ENCODE measurements around the gene PATJ.
"Not testable (repeated sequence)": the region's sequence is repeated elsewhere in the genome, so short reads cannot be mapped to it uniquely, and the experiment has no call there.

Gene PATJ

GRCh38 chr1:62220456-62220855 lies 478.2 kb downstream of the PATJ start:
- not testable (repeated sequence) for H2AK5ac ChIP-seq (ENCODE audit: low read length); H4K12ac ChIP-seq (ENCODE audit: low read depth, low read length); DNase-seq; H2BK5ac ChIP-seq (ENCODE audit: low read depth, low read length, poor library complexity); H3K79me2 ChIP-seq (ENCODE audit: control insufficient read depth, insufficient read depth, low read length, poor library complexity); H3K18ac ChIP-seq (ENCODE audit: low read length); H2AFZ ChIP-seq (ENCODE audit: insufficient read depth, low read length, poor library complexity); H3K4ac ChIP-seq (ENCODE audit: low read depth, low read length); H3K23ac ChIP-seq (ENCODE audit: low read length); H2BK12ac ChIP-seq (ENCODE audit: low read length); H3K9me3 ChIP-seq (ENCODE audit: insufficient read depth, low read depth, low read length); H3K4me1 ChIP-seq (ENCODE audit: control insufficient read depth in 1 of 2, insufficient read depth in 2 of 2, low read length in 2 of 2); H4K91ac ChIP-seq (ENCODE audit: low read depth, low read length); H3K14ac ChIP-seq (ENCODE audit: low read length); H3K4me3 ChIP-seq (ENCODE audit: low read depth, low read length); H2BK120ac ChIP-seq (ENCODE audit: insufficient read depth, low read length, poor library complexity); H3K4me2 ChIP-seq (ENCODE audit: low read length); H3K27me3 ChIP-seq (ENCODE audit: insufficient read depth, low read length); H3K9ac ChIP-seq (ENCODE audit: low read length); H4K8ac ChIP-seq (ENCODE audit: low read depth, low read length); H3K79me1 ChIP-seq (ENCODE audit: low read length); H3K27ac ChIP-seq (ENCODE audit: low read depth, low read length)
- WGBS (ENCODE audit: extremely low coverage, insufficient coverage, insufficient read length) = no CpG with 5 or more reads among the region's 9 CpGs
- H3K36me3 ChIP-seq (ENCODE audit: control insufficient read depth in 1 of 2, insufficient read depth in 2 of 2, low read length in 2 of 2) = peaks cover 0 to 10% of the 10 kb centered on the region in 2 experiments

- Histone ChIP-seq H3K9ac (ENCODE audit: low read length) (no peak overlapping the region), H3K4me1 (ENCODE audit: control insufficient read depth in 1 of 2, insufficient read depth in 2 of 2, low read length in 2 of 2) (no peaks in the 10 kb centered on the region), H2BK120ac (ENCODE audit: insufficient read depth, low read length, poor library complexity) (no peak overlapping the region), H3K27ac (ENCODE audit: low read depth, low read length) (no peak overlapping the region), H3K27me3 (ENCODE audit: insufficient read depth, low read length) (no peaks in the 10 kb centered on the region), H3K4me2 (ENCODE audit: low read length) (no peak overlapping the region), H4K12ac (ENCODE audit: low read depth, low read length) (no peak overlapping the region), H4K91ac (ENCODE audit: low read depth, low read length) (no peak overlapping the region), H3K4ac (ENCODE audit: low read depth, low read length) (no peak overlapping the region), H3K14ac (ENCODE audit: low read length) (no peak overlapping the region), H2AFZ (ENCODE audit: insufficient read depth, low read length, poor library complexity) (no peak overlapping the region), H3K79me1 (ENCODE audit: low read length) (no peaks in the 10 kb centered on the region), H3K36me3 (ENCODE audit: control insufficient read depth in 1 of 2, insufficient read depth in 2 of 2, low read length in 2 of 2) (peaks cover under 1 to 11% of the 10 kb centered on the region in 2 experiments), H3K23ac (ENCODE audit: low read length) (no peak overlapping the region), H2AK5ac (ENCODE audit: low read length) (no peak overlapping the region), H2BK5ac (ENCODE audit: low read depth, low read length, poor library complexity) (no peak overlapping the region), H3K79me2 (ENCODE audit: control insufficient read depth, insufficient read depth, low read length, poor library complexity) (no peaks in the 10 kb centered on the region), H3K9me3 (ENCODE audit: insufficient read depth, low read depth, low read length) (no peaks in the 10 kb centered on the region), H3K4me3 (ENCODE audit: low read depth, low read length) (no peak overlapping the region), H4K8ac (ENCODE audit: low read depth, low read length) (no peak overlapping the region), H3K18ac (ENCODE audit: low read length) (no peak overlapping the region), H2BK12ac (ENCODE audit: low read length) (no peak overlapping the region)
- no CpG with 5 or more reads among the region's 1 CpG for WGBS (ENCODE audit: extremely low coverage, insufficient coverage, insufficient read length)
- DNase-seq = no peak
These were observed 478.9 kb downstream of the PATJ start for GRCh38 chr1:62221171-62221570.

- no peak overlapping the region for H2BK120ac ChIP-seq (ENCODE audit: insufficient read depth, low read length, poor library complexity)
- no peak overlapping the region for H3K9ac ChIP-seq (ENCODE audit: low read length)
- H3K4me1 ChIP-seq (ENCODE audit: control insufficient read depth in 1 of 2, insufficient read depth in 2 of 2, low read length in 2 of 2) = no peaks in the 10 kb centered on the region
- H3K79me2 ChIP-seq (ENCODE audit: control insufficient read depth, insufficient read depth, low read length, poor library complexity) = no peaks in the 10 kb centered on the region
- H3K4me2 ChIP-seq (ENCODE audit: low read length) = no peak overlapping the region
- peaks cover 6 to 16% of the 10 kb centered on the region in 2 experiments for H3K36me3 ChIP-seq (ENCODE audit: control insufficient read depth in 1 of 2, insufficient read depth in 2 of 2, low read length in 2 of 2)
- no peak overlapping the region for H3K14ac ChIP-seq (ENCODE audit: low read length)
- H3K27me3 ChIP-seq (ENCODE audit: insufficient read depth, low read length) = no peaks in the 10 kb centered on the region
- H2AFZ ChIP-seq (ENCODE audit: insufficient read depth, low read length, poor library complexity) = no peak overlapping the region
- H3K27ac ChIP-seq (ENCODE audit: low read depth, low read length) = no peak overlapping the region
- DNase-seq = no peak
- H3K9me3 ChIP-seq (ENCODE audit: insufficient read depth, low read depth, low read length) = no peaks in the 10 kb centered on the region
- H3K18ac ChIP-seq (ENCODE audit: low read length) = no peak overlapping the region
- no peak overlapping the region for H2AK5ac ChIP-seq (ENCODE audit: low read length)
- no peak overlapping the region for H3K23ac ChIP-seq (ENCODE audit: low read length)
- WGBS (ENCODE audit: extremely low coverage, insufficient coverage, insufficient read length) = no CpG with 5 or more reads among the region's 9 CpGs
- no peak overlapping the region for H4K8ac ChIP-seq (ENCODE audit: low read depth, low read length)
- H3K4ac ChIP-seq (ENCODE audit: low read depth, low read length) = no peak overlapping the region
- no peak overlapping the region for H4K12ac ChIP-seq (ENCODE audit: low read depth, low read length)
- H4K91ac ChIP-seq (ENCODE audit: low read depth, low read length) = no peak overlapping the region
- no peak overlapping the region for H3K4me3 ChIP-seq (ENCODE audit: low read depth, low read length)
- H3K79me1 ChIP-seq (ENCODE audit: low read length) = no peaks in the 10 kb centered on the region
- no peak overlapping the region for H2BK12ac ChIP-seq (ENCODE audit: low read length)
- H2BK5ac ChIP-seq (ENCODE audit: low read depth, low read length, poor library complexity) = no peak overlapping the region
These were observed 480.0 kb downstream of the PATJ start for GRCh38 chr1:62222321-62222720.

- H3K4me1 ChIP-seq (ENCODE audit: control insufficient read depth in 1 of 2, insufficient read depth in 2 of 2, low read length in 2 of 2) = peaks cover 11 to 12% of the 10 kb centered on the region in 2 experiments
- peaks cover 11% of the 10 kb centered on the region for H3K79me1 ChIP-seq (ENCODE audit: low read length)
- H3K9me3 ChIP-seq (ENCODE audit: insufficient read depth, low read depth, low read length) = no peaks in the 10 kb centered on the region
- DNase-seq = no peak
- no peak overlapping the region for H3K4me2 ChIP-seq (ENCODE audit: low read length)
- H3K9ac ChIP-seq (ENCODE audit: low read length) = no peak overlapping the region
- no peak overlapping the region for H3K18ac ChIP-seq (ENCODE audit: low read length)
- WGBS (ENCODE audit: extremely low coverage, insufficient coverage, insufficient read length) = no CpG with 5 or more reads among the region's 3 CpGs
- H3K27ac ChIP-seq (ENCODE audit: low read depth, low read length) = no peak overlapping the region
- H3K4ac ChIP-seq (ENCODE audit: low read depth, low read length) = no peak overlapping the region
- H2BK12ac ChIP-seq (ENCODE audit: low read length) = no peak overlapping the region
- H4K12ac ChIP-seq (ENCODE audit: low read depth, low read length) = no peak overlapping the region
- no peak overlapping the region for H2BK5ac ChIP-seq (ENCODE audit: low read depth, low read length, poor library complexity)
- no peak overlapping the region for H2AFZ ChIP-seq (ENCODE audit: insufficient read depth, low read length, poor library complexity)
- H3K36me3 ChIP-seq (ENCODE audit: control insufficient read depth in 1 of 2, insufficient read depth in 2 of 2, low read length in 2 of 2) = peaks cover 6 to 19% of the 10 kb centered on the region in 2 experiments
- no peak overlapping the region for H4K91ac ChIP-seq (ENCODE audit: low read depth, low read length)
- no peak overlapping the region for H2AK5ac ChIP-seq (ENCODE audit: low read length)
- H3K79me2 ChIP-seq (ENCODE audit: control insufficient read depth, insufficient read depth, low read length, poor library complexity) = peaks cover 2% of the 10 kb centered on the region
- H3K27me3 ChIP-seq (ENCODE audit: insufficient read depth, low read length) = no peaks in the 10 kb centered on the region
- H2BK120ac ChIP-seq (ENCODE audit: insufficient read depth, low read length, poor library complexity) = no peak overlapping the region
- H3K4me3 ChIP-seq (ENCODE audit: low read depth, low read length) = no peak overlapping the region
- H4K8ac ChIP-seq (ENCODE audit: low read depth, low read length) = no peak overlapping the region
- H3K23ac ChIP-seq (ENCODE audit: low read length) = no peak overlapping the region
- no peak overlapping the region for H3K14ac ChIP-seq (ENCODE audit: low read length)
These were observed 481.9 kb downstream of the PATJ start for GRCh38 chr1:62224182-62224581.

All from trophoblast cell (in vitro differentiated cells and primary cell).